ENCODE data around the gene LPAR4. TPM values are rescaled to one million over a fixed set of nuclear protein-coding genes. Genes with fewer than 3 reads are reported as not detected.

LPAR4 gene
- total RNA-seq (2014; rRNA removed; shearing (Covaris generic)) = 0.27 and 0.41 TPM in 2 replicates

GRCh38 chrX:78747489-78747888 lies at the start of gene LPAR4:
LPAR4 (plus strand) TSS chrX:78747720; CDS start chrX:78754870, 7,150 bp downstream.

Other genes with a start within 250 kb of the LPAR4 start
- 0.34 TPM in 1 of 2 replicates, not detected in the other for gene RTL3, start 88.4 kb upstream of the LPAR4 start, total RNA-seq (2014; rRNA removed; shearing (Covaris generic))
- not detected in 2 replicates for gene P2RY10, start 197.7 kb downstream of the LPAR4 start, total RNA-seq (2014; rRNA removed; shearing (Covaris generic))